SU-DHL-6 (cell line): ENCODE results near the gene EXOC6B.

Source experiments
- H2AFZ ChIP-seq: fragments of 200-600 bp; sonication (generic); 2 replicates; pipeline ENCODE4 v1.6.1; 2014; ENCODE audit warnings: low read depth, mild to moderate bottlenecking, moderate library complexity, mixed read lengths, antibody characterized with exemption, low read length; ENCODE audit not compliant: severe bottlenecking
- H3F3A ChIP-seq: fragments of 200-600 bp; shearing (Covaris generic); 2 replicates; pipeline ENCODE4 v1.6.0; 2016; ENCODE audit warnings: antibody characterized with exemption, mild to moderate bottlenecking; ENCODE audit not compliant: insufficient read depth
- H3K27ac ChIP-seq: fragments of 200-600 bp; sonication (generic); 2 replicates; pipeline ENCODE4 v1.5.1; 2016; ENCODE audit warnings: low read depth, mild to moderate bottlenecking, low read length, moderate library complexity, mixed read lengths
- H3K27me3 ChIP-seq: fragments of 200-600 bp; sonication (generic), shearing (Covaris generic); 2 replicates; pipeline ENCODE4 v1.6.0; 2014; ENCODE audit warnings: mild to moderate bottlenecking, low read length
- H3K36me3 ChIP-seq: fragments of 200-600 bp; sonication (generic); 2 replicates; pipeline ENCODE4 v1.6.1; 2014; ENCODE audit warnings: mild to moderate bottlenecking, low read length, mixed read lengths
- H3K4me2 ChIP-seq: fragments of 300-600, 200-600 bp; shearing (Covaris generic), sonication (generic); 2 replicates; pipeline ENCODE4 v1.6.0; 2014; ENCODE audit warnings: low read length, low read depth, mild to moderate bottlenecking; ENCODE audit not compliant: poor library complexity, severe bottlenecking
- H3K4me3 ChIP-seq: fragments of 200-600 bp; sonication (generic); 2 replicates; pipeline ENCODE4 v1.5.1; 2014; ENCODE audit warnings: antibody characterized with exemption, low read length, mild to moderate bottlenecking, mixed read lengths; ENCODE audit not compliant: insufficient read depth, poor library complexity, severe bottlenecking
- H3K79me2 ChIP-seq: fragments of 200-600 bp; sonication (generic); 2 replicates; pipeline ENCODE4 v1.6.1; 2014; ENCODE audit warnings: mild to moderate bottlenecking, low read length, moderate library complexity; ENCODE audit not compliant: insufficient read depth
- H3K9ac ChIP-seq: fragments of 200-600 bp; sonication (generic); 2 replicates; pipeline ENCODE4 v1.7.0; 2014; ENCODE audit warnings: mild to moderate bottlenecking, low read length
- H3K9me2 ChIP-seq: fragments of 200-600 bp; sonication (generic); replicated peaks from 2 replicates; pipeline ENCODE4 v1.6.1; 2014; ENCODE audit warnings: low read length; ENCODE audit not compliant: insufficient read depth
- H3K9me3 ChIP-seq: fragments of 200-600 bp; sonication (generic); 2 replicates; pipeline ENCODE4 v1.6.1; 2014; ENCODE audit warnings: low read length, mixed read lengths; ENCODE audit not compliant: insufficient read depth
- H4K20me1 ChIP-seq: fragments of 200-600 bp; sonication (generic); 2 replicates; pipeline ENCODE4 v1.6.1; 2014; ENCODE audit warnings: low read depth, mild to moderate bottlenecking, antibody characterized with exemption, low read length, moderate library complexity, mixed read lengths
- EZH2phosphoT487 ChIP-seq: fragments of 200-600 bp; sonication (generic), shearing (Covaris generic); conservative IDR thresholded peaks from 2 replicates; pipeline ENCODE4 v1.6.1; 2018; ENCODE audit warnings: mild to moderate bottlenecking, antibody characterized with exemption, low read length, moderate library complexity, mixed read lengths
- TF ChIP-seq, protein P1 (sequence below): fragments of 200-600 bp; sonication (generic); IDR thresholded peaks from one replicate; pipeline ENCODE4 v1.5.1; 2017; ENCODE audit warnings: antibody characterized with exemption, mild to moderate bottlenecking, low read length, moderate library complexity; ENCODE audit not compliant: insufficient read depth, poor library complexity, severe bottlenecking

Gene EXOC6B

DNA sequence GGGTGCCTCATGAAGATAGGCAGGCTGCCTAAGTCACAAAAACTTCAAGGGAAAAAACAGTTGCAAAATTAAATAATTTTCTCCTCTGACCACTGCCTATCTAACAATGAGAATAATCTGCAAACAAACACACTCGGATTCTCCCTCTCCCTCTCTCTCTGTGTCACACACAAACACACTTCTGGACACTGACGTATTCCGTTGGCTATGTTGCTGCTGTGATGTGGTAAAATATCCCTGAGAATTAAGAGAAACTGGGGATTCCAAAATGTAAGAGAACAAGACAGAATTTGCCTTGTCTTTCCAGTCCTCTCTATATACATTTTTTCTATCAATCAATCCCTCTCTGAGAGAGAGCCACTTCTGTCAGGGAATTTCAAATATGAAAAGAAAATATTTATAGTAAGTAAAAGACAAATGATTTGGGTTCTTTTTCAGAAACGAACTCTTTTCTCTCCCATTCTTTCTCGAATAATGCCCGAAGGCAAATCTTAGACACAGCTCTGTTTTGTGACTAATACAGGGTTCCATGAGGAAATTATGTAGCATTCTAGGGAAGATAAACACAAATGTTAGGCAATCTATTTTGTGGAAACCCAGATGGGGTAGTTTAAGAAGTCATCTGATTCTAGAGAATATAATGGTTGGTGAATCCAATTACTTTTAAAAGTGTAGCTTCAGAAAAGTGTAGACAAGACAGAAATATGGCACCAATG is 367.9 kb downstream of the EXOC6B start:
- Histone ChIP-seq H3K4me2 (no peak overlapping the region), H3K27ac (no peak overlapping the region), H4K20me1 (no peaks in the 10 kb centered on the region), H3F3A (no peaks in the 10 kb centered on the region), H3K4me3 (no peak overlapping the region), H3K27me3 (no peaks in the 10 kb centered on the region), H3K36me3 (no peaks in the 10 kb centered on the region), H3K79me2 (no peaks in the 10 kb centered on the region), H3K9me3 (no peaks in the 10 kb centered on the region), H2AFZ (no peak overlapping the region), H3K9ac (no peak overlapping the region), H3K9me2 (no peaks in the 10 kb centered on the region)
- TF ChIP-seq, protein P1, sequence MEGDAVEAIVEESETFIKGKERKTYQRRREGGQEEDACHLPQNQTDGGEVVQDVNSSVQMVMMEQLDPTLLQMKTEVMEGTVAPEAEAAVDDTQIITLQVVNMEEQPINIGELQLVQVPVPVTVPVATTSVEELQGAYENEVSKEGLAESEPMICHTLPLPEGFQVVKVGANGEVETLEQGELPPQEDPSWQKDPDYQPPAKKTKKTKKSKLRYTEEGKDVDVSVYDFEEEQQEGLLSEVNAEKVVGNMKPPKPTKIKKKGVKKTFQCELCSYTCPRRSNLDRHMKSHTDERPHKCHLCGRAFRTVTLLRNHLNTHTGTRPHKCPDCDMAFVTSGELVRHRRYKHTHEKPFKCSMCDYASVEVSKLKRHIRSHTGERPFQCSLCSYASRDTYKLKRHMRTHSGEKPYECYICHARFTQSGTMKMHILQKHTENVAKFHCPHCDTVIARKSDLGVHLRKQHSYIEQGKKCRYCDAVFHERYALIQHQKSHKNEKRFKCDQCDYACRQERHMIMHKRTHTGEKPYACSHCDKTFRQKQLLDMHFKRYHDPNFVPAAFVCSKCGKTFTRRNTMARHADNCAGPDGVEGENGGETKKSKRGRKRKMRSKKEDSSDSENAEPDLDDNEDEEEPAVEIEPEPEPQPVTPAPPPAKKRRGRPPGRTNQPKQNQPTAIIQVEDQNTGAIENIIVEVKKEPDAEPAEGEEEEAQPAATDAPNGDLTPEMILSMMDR, result no peak
- no peak for TF ChIP-seq EZH2phosphoT487

DNA sequence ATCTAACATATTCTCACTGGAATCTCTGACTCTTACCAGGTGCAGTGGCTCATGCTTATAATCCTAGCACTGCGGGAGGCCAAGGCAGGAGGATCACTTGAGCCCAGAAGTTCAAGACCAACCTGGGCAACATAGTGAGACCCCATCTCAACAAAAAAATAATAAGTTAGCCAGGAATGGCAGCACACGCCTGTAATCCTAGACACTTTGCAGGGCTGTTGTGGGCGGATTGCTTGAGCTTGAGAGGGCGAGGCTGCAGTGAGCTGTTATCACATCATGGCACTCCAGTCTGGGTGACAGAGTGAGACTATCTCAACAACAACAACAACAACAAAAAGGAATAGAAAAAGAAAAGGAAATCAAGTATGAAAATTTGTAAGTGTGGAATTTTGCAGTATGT is 371.6 kb downstream of the EXOC6B start:
- Histone ChIP-seq H3K27ac (no peak overlapping the region), H3K79me2 (no peaks in the 10 kb centered on the region)

DNA sequence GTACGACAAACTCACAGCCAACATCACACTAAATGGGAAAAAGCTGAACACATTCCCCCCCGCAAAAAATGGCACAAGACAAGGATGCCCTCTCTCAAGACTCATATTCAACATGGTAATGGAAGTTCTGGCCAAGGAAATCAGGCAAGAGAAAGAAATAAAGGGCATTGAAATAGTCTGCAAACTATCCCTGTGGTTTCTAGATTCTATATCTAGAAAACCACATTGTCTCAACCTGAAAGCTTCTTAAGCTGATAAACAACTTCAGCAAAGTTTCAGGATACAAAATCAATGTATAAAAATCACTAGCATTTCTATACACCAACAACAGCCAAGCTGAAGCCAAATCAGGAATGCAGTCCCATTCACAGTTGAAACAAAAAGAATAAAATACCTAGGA is 383.6 kb downstream of the EXOC6B start:
- no peaks in the 10 kb centered on the region for H3K27me3 ChIP-seq
- H3K79me2 ChIP-seq, result no peaks in the 10 kb centered on the region
- H3K9ac ChIP-seq, result no peak overlapping the region
- H4K20me1 ChIP-seq, result no peaks in the 10 kb centered on the region
- no peak overlapping the region for H3K27ac ChIP-seq
- no peak overlapping the region for H2AFZ ChIP-seq
- no peak overlapping the region for H3K4me2 ChIP-seq
- no peaks in the 10 kb centered on the region for H3F3A ChIP-seq
- no peak for TF ChIP-seq EZH2phosphoT487
- TF ChIP-seq, protein P1, result no peak
- no peaks in the 10 kb centered on the region for H3K9me2 ChIP-seq
- no peaks in the 10 kb centered on the region for H3K9me3 ChIP-seq
- no peak overlapping the region for H3K4me3 ChIP-seq
- no peaks in the 10 kb centered on the region for H3K36me3 ChIP-seq

More for the DNA sequence above, 371.6 kb downstream of the EXOC6B start:
- no peaks in the 10 kb centered on the region for H3F3A ChIP-seq
- no peaks in the 10 kb centered on the region for H4K20me1 ChIP-seq
- H3K27me3 ChIP-seq, result no peaks in the 10 kb centered on the region
- H3K4me2 ChIP-seq, result no peak overlapping the region
- no peaks in the 10 kb centered on the region for H3K9me2 ChIP-seq
- H3K4me3 ChIP-seq, result no peak overlapping the region
- H3K9me3 ChIP-seq, result no peaks in the 10 kb centered on the region
- H3K36me3 ChIP-seq, result no peaks in the 10 kb centered on the region
- TF ChIP-seq, protein P1, result no peak
- no peak for TF ChIP-seq EZH2phosphoT487
- no peak overlapping the region for H2AFZ ChIP-seq
- no peak overlapping the region for H3K9ac ChIP-seq
